Measurements from ENCODE around the gene SLC18B1. TPM values are rescaled to one million over a fixed set of nuclear protein-coding genes. Genes with fewer than 3 reads are reported as not detected.

Gene SLC18B1
- 10 to 100 TPM; 28.2 to 30.9 (median 30.8) TPM for polyA plus RNA-seq (ENCODE audit: insufficient read length in 3 of 3)
- long read RNA-seq, donor 1, transcript SLC18B1-201 (14 exons, 2,368 nt): major isoform, 10 of 5,532 reads
- long read RNA-seq, donor 1, partial matches to known transcripts: 1,357 of 5,532 reads
- long read RNA-seq, donor 1, other reads (novel, unspliced or antisense): 4,165 of 5,532 reads
- long read RNA-seq, donor 2, transcript SLC18B1-201 (14 exons, 2,368 nt): major isoform, 7 of 5,727 reads
- long read RNA-seq, donor 2, partial matches to known transcripts: 899 of 5,727 reads
- long read RNA-seq, donor 2, other reads (novel, unspliced or antisense): 4,821 of 5,727 reads
- long read RNA-seq, donor 3, transcript SLC18B1-201 (14 exons, 2,368 nt): major isoform, 5 of 10 reads
- long read RNA-seq, donor 3, partial matches to known transcripts: 5 of 10 reads
- long read RNA-seq, donor 3, other reads (novel, unspliced or antisense): 0 of 10 reads
- long read RNA-seq, donor 4, transcript SLC18B1-201 (14 exons, 2,368 nt): major isoform, 8 of 5,650 reads
- long read RNA-seq, donor 4, partial matches to known transcripts: 5,474 of 5,650 reads
- long read RNA-seq, donor 4, other reads (novel, unspliced or antisense): 168 of 5,650 reads
- long read RNA-seq, donor 5, partial matches to known transcripts: 926 of 3,195 reads
- long read RNA-seq, donor 5, other reads (novel, unspliced or antisense): 2,267 of 3,195 reads
- long read RNA-seq, donor 6, transcript SLC18B1-201 (14 exons, 2,368 nt): major isoform, 7 of 4,672 reads
- long read RNA-seq, donor 6, partial matches to known transcripts: 1,004 of 4,672 reads
- long read RNA-seq, donor 6, other reads (novel, unspliced or antisense): 3,661 of 4,672 reads
- long read RNA-seq, donor 7, transcript SLC18B1-201 (14 exons, 2,368 nt): major isoform, 7 of 5,947 reads
- long read RNA-seq, donor 7, partial matches to known transcripts: 5,746 of 5,947 reads
- long read RNA-seq, donor 7, other reads (novel, unspliced or antisense): 194 of 5,947 reads
- long read RNA-seq, donor 8, partial matches to known transcripts: 0 of 1 reads
- long read RNA-seq, donor 8, other reads (novel, unspliced or antisense): 0 of 1 reads
- long read RNA-seq, donor 9, transcript SLC18B1-201 (14 exons, 2,368 nt): major isoform, 15 of 5,545 reads
- long read RNA-seq, donor 9, partial matches to known transcripts: 5,313 of 5,545 reads
- long read RNA-seq, donor 9, other reads (novel, unspliced or antisense): 217 of 5,545 reads
- long read RNA-seq, donor 10, partial matches to known transcripts: 20 of 24 reads
- long read RNA-seq, donor 10, other reads (novel, unspliced or antisense): 0 of 24 reads
- long read RNA-seq, donor 11, partial matches to known transcripts: 0 of 1 reads
- long read RNA-seq, donor 11, other reads (novel, unspliced or antisense): 0 of 1 reads
- long read RNA-seq, donor 12, transcript SLC18B1-201 (14 exons, 2,368 nt): major isoform, 6 of 6,888 reads
- long read RNA-seq, donor 12, partial matches to known transcripts: 1,024 of 6,888 reads
- long read RNA-seq, donor 12, other reads (novel, unspliced or antisense): 5,858 of 6,888 reads
- long read RNA-seq, donor 13, partial matches to known transcripts: 0 of 2 reads
- long read RNA-seq, donor 13, other reads (novel, unspliced or antisense): 0 of 2 reads
- long read RNA-seq, donor 14, transcript SLC18B1-201 (14 exons, 2,368 nt): major isoform, 12 of 7,047 reads
- long read RNA-seq, donor 14, partial matches to known transcripts: 6,785 of 7,047 reads
- long read RNA-seq, donor 14, other reads (novel, unspliced or antisense): 250 of 7,047 reads
- long read RNA-seq, donor 15, transcript SLC18B1-201 (14 exons, 2,368 nt): major isoform, 7 of 8,503 reads
- long read RNA-seq, donor 15, partial matches to known transcripts: 8,190 of 8,503 reads
- long read RNA-seq, donor 15, other reads (novel, unspliced or antisense): 306 of 8,503 reads
- long read RNA-seq, donor 16, partial matches to known transcripts: 10 of 13 reads
- long read RNA-seq, donor 16, other reads (novel, unspliced or antisense): 0 of 13 reads

DNA sequence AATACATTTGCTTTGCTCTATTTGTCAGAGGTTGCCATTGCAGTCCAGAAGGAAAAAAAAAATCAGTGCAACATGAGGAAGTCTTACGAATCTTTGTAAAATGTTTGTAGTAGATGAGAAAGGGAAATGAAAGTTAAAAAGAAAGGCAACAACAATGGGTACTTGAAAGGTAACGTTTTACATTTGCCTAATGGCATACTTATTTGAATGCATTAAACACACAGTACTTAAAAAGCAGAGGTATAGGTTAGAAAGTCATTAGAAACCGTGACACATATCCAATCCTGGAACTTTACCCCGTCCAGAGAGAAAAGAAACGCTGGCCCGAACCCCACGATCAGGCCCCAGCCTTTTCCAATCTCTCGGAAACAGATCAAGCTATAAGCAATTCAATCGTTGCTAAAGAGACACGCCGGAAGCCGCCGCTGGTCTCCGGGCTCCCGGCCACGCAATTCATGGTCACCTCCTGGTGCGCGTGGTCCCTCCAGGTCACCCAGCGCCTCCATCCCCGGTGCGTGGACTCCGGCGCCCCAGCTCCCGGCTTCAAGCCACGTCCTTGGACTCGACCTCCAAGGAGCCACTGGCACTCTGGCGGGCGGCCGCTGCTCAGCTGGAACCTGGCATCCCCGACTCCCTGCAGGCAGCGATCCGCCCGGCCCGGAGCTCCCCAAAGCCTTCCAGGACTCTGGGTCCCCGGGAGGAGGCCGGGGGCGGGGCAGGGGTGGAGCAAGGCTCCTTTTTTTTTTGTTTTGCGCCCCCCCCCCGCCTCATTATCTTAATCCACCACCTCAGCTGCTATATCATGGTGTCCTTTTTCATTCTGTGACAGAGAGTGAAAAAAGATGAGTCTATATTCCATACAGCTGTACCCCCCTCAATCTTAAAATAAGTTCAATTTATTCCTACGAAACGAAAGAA, at the start of gene SLC18B1:
Gene SLC18B1 (minus strand): TSS at position 687 of the 918 bp plus-strand sequence. CDS start 181 bp downstream, at position 506.
- DNase-seq: peak; percentile 34

DNA sequence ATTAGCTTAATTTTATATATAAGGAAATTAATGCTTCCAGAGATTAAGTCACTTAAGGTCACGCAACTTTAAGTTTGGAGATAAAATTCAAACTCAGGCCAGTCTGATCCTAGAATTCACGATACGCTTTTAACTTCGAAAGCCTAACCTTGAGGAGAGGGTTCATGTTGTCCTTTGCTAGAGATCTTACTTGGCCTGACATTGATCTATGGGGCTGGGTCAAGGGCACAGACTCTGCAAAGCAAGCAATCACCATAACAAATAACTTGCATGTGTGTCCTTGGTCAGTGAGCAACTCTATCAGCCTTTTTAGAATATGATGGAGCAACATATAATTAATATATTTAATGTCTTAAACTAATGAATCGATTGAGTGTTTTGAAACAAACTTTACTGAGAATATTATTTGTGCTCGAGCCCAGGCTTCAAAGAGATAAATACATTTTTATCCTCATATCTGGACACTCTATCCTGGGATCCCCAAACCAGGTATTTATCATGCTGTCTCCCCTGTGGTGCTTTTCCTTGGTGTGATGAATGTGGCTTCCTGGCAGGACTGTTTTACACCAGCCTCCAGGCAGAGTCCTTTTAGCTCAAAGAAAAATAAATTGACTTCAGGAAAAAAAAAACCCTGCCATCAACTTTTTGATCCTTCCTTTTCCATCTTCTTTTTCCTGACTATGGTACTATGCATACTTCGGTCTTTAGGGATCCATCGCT, 45.0 kb upstream of the SLC18B1 start:
- no peak for DNase-seq

DNA sequence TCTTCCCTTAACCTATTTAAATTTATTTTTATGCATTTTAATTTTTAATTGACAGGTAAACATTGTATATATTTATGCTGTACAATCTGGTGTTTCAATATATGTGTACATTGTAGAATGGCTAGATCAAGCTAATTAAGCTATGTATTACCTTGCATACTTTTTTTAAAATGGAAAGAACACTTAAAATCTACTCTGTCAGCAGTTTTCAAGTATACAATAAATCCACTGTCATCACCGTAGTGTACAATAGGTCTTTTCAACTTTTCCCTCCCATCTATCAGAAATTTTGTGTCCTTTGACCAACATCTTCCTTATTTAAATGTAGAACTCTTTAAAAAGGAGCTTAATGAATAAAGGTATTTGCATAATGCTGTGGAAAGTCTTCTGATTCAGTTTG, 43.5 kb upstream of the SLC18B1 start:
- DNase-seq: no peak

DNA sequence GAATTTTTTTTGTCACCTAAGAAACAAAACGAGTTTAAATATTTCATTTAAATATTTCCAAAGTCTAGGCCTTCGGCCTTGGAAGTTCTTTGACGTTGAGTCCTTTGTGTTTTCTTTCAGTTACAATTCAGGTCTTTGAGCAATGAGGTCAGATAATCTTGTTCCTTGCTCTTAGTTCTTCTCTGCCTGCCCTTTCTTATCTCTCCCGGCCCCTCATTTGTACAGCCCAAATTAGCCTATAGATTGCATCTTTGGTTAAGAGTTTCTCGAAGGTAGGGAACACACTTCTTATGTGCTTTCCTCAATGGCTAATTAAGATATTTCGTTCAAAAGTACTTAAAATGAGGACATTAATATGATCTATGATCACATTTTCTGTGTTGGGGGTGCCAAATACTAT, 34.5 kb upstream of the SLC18B1 start:
- no peak for DNase-seq

DNA sequence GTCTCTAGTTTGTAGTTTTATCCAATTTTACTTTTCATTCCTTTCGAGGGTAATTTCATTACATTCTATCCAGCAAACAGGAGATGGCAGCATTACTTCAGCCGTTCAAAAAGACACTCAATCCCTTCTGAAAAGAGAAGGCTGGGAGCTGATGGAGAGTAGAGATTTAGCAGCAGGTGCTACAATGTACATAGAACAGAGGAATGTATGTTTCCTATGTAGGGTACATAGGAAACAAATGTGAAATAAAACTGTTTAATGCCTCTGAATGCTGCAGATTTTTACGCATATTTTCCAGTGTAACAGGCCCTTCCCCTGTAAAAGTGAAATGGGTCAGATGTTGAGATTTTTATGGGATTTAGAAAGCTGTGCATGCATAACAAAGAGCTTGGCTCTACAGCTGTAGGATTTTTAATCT, 31.9 kb upstream of the SLC18B1 start:
- DNase-seq: peak; percentile 52

DNA sequence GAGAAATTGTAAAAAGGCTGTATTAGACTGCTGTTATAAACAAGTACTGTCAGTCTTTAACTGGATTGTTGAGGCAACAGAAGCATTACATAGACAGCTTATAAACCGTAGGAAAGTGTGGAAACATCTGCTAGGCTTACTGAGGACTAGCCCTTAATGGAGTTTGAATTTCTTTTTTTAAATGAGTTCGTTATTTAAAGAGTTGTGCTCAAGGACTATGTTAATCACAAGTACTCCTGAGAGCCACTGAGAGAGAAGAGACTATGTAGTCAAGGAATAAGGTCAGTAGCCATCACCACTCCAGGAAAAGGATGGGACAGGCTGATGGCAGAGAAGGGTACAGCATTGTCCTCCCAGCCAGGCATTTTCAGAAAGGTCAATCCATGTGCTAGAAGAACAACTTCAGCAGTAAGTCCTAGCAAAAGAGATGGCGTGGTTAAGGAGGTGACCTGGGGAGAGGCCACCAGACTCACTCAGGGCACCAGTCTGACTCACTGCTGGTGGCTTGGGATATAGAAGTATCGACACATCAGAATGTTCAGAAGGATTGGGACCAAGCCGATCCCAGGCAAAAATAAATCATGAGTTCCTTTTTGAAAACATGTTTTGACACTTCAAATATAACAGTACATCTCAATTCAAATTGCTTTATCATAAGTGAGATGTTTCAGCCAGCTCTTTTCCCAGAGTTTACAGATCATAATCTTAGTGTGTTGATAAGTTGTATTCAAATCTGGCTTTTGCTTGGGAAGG, 22.4 kb upstream of the SLC18B1 start:
- no peak for DNase-seq

DNA sequence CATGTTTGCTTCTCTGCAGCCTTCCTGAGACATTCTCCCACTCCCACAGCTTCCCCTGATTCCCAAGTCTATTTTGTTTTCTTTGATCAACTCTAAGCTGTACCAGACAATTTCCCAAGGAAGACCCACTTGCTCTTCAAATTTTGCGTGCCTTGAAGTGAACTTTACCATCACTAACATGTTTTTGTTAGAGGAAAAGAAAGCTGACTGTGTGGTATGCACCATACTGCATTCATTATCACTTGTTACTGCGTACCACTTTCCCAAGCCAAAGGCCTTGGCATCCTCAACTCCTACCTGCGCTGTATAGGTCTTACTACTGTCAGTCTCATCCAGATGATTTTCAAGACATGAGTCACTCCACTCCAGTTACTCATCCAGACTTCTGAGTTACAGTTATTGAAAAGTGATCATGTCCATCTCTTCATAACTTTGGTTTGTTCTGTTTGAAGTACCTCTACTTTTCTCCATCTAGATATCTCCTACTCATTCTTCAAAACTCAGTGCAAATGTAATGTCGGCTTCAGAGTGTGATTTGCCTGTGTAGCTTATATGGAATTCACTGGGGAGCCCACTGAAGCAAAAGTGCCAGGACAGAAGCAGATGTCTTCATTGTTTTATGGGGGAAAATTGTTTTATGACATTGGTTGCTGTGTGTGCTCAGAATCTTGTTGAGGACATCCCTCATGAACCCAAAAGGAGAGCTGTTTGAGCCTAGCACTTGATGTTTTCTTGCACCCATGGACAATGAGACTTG, 21.1 kb upstream of the SLC18B1 start:
- no peak for DNase-seq

DNA sequence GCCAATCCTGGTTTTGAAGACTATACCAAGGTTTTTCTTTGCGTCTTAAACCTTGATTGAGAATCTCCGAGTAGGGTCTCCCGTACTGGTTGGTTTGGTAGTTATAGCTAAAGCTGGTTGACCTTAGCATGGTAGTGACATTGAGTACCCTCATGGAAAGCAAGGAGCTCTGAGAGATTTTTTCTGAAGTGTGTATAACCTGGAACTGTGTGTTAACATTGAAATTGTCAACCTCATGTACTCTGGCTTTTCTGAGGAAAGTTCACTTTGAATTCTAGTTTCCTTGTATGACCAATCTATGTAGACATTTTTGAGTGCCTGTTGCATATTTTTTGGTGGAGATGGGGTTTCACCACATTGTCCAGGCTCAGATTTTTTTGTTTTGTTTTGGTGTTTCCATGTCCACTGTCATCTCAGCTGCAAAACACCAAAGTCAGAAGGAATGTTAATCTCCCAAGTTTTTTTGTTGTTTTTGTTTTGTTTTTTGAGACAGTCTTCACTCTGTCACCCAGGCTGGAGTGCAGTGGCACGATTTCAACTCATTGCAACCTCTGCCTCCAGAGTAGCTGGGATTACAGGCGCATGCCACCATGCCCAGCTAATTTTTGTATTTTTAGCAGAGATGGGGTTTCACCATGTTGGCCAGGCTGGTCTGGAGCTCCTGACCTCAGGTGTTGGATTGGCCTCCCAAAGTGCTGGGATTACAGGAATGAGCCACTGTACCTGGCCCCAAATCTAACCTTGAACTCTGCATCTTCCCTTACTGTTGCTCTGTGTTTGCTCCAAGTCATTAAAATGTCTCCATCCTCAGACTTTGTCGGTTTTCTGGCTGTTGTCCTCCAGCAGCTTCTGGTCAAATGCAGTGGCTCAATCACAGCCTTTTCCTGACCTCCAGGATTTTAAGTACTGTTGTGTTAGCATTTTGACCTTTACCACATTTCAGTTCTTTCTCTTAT, 20.2 kb upstream of the SLC18B1 start:
- DNase-seq: no peak

DNA sequence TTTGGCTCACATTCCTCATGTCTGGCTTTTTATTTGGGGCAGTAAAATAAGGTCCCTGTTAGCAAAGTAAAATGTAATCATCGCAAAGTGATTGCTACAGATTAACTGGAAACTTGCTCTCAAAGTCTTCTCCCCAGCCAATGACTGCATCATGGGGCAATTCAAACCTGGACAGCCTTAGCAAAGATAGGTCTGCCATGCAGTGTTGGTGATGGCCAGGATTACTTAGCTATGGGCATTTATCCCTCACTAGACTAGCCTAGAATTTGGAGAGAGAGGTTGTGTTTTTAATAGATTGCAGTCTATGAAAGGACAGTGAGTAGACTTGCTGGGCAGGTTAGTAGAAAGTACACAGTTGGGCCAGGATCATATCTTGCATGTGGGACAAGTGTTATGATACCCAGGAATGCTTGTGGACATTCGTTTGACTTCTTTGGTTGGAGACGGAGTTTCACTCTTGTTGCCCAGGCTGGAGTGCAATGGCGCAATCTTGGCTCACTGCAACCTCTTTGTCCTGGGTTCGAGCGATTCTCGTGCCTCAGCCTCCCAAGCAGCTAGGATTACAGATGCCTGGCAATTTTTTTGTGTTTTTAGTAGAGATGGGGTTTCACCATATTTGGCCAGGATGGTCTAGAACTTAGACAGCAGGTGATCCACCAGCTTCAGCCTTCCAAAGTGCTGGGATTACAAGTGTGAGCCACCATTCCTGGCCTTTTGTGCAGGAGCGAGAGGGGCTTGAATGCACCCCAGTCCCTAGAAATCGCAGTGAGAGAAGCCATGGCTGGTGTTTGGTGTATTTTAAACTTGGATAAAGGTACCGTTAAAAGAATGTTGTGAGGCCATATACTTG, 19.3 kb upstream of the SLC18B1 start:
- no peak for DNase-seq

DNA sequence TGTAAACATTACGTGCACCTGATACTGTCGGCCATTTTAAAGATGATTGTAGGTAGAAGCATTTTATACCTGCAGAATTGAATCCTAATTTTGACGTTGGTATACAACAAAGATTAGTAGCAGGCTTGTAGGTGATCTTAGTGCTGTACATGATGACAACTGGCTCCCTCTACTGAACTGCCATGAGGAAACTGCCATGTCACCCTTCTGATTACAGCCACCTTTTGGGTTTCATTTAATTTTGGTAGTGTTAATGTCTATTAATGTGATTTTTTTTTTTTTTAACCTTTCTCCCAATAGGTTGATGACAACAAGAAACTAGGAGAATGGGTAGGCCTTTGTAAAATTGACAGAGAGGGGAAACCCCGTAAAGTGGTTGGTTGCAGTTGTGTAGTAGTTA, 18.2 kb upstream of the SLC18B1 start:
- no peak for DNase-seq

DNA sequence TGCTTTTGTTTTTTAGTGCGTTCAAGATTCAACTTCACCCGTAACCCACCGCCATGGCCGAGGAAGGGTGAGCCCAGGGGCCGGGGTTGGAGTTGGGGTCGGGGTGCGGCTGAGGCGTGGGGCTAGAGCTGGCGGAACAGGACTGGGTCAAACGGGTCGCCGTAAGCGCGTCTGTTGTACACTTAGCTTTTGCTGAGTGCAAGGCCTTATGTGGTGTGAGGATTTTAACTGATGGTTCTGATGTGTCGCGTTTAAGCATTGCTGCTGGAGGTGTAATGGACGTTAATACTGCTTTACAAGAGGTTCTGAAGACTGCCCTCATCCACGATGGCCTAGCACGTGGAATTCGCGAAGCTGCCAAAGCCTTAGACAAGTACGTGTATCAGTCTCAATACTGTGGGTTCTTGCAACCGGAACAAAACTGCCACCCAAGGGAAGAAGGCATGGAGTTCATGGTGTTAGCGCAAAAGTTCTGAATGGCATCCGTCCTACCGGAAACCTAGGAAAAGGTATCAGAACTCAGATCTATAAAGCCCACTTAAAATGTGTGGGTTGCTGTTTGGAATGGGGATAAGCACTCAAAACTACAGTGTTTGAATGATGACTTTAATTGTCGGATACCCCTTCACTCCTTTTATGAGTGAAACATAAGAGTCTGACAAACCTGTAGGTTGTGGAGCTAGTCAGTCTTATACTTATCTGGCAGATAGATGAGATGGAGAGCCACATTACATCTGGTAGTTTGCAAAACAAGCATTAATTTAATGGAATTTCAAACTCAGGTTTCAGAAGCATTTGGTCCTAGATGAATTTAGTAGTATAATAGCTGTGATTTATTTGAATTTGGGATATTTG, 16.5 kb upstream of the SLC18B1 start:
- no peak for DNase-seq

DNA sequence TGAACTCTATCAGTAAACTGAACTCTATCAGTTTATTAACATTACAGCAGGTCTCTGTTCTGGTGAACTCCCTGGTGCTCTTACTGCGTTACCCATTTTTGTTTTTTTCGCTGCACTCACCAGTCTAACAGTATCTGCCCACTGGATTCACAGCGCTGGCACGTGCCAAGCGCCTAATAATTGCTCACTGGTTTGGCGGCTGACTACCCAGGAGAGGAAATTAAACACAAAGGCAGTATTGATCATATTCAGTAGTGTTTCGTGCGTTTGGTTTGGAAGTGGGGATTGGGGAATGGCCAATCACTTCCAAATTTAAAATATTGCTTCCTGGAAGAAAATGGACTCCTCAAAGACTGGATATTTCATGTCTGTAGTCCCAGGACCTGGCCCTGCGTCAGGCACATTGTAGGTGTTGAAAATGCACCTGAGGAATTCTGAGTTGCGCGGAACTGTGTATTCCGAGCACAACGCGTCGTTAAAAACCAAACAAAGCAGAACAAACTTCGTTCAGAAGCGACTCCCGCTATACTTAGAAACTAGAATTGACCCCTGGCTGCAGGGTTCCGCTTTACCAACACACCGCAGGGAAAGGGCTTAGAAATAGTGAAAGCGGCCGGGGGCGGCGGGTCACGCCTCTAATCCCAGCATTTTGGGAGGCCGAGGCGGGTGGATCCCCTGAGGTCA, 14.9 kb upstream of the SLC18B1 start:
- DNase-seq: peak; percentile 42

DNA sequence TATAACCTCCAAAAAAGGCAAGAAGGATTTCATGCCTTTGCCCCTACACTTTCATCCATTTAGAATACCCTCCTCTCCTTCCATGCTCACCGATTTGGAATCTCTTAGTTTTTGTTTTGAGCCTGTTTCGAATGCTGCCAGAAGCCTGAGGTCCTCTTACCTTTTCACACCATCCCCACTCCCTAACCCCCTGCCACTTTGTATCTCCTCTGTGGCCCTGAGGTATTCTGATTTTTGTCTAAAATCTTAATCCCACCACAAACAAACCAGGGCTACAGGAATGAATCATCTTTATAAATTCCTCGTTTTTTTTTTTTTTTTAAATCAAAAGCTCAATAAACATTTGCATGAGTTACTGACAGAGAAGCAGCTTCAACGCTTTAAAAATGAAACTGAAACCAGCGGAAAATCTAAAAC, 14.3 kb upstream of the SLC18B1 start:
- DNase-seq: no peak
